Body of pancreas (tissue), 4 donors: ENCODE results near the gene ANKS1B. TPM values are rescaled to one million over a fixed set of nuclear protein-coding genes. Genes with fewer than 3 reads are reported as not detected.

ENCODE experiments used
- ATAC-seq: fragments of 150-250 bp; one replicate; pipeline ENCODE4 v1.9.1; 2016
- DNase-seq, 4 donors: peaks; one replicate each; pipeline ENCODE4 v3.0.0-alpha.2; 2019
- H3K27ac ChIP-seq, 4 donors: fragments of 200-600 bp; sonication (generic); 1 replicate in 3 of 4; 2 replicates in 1 of 4; pipeline versions ENCODE4 v1.5.1 to v1.6.1; 2016 to 2019; ENCODE audit warnings: mild to moderate bottlenecking in 1 of 4, mixed read lengths in 1 of 4, moderate library complexity in 1 of 4
- H3K27me3 ChIP-seq, 2 donors: fragments of 200-600 bp; sonication (generic); one replicate each; pipeline ENCODE4 v1.6.0; 2016; ENCODE audit warnings: mild to moderate bottlenecking in 1 of 2
- H3K36me3 ChIP-seq, 2 donors: fragments of 200-600 bp; sonication (generic); replicated peaks in 1 of 2; 2 replicates each; pipeline ENCODE4 v1.5.1; 2016; ENCODE audit warnings: low read depth in 2 of 2; ENCODE audit not compliant: insufficient read depth in 1 of 2
- H3K4me1 ChIP-seq: fragments of 200-600 bp; sonication (generic); one replicate; pipeline ENCODE4 v1.6.0; 2016
- H3K4me3 ChIP-seq, 2 donors: fragments of 200-600 bp; sonication (generic); 1 replicate in 1 of 2; 2 replicates in 1 of 2; pipeline ENCODE4 v1.5.1; 2016 to 2019
- H3K9me3 ChIP-seq, 3 donors: fragments of 200-600 bp; sonication (generic); 1 replicate in 2 of 3; 2 replicates in 1 of 3; pipeline ENCODE4 v1.5.1; 2016
- CTCF ChIP-seq, 7 experiments: fragments of 450-650 bp in 4 of 7; fragments of 200-600 bp in 3 of 7; sonication (generic) in 3 of 7; IDR thresholded peaks; one replicate each; pipeline ENCODE4 v1.5.1; 2016 to 2019; ENCODE audit warnings: antibody characterized with exemption in 7 of 7
- POLR2A ChIP-seq, 3 donors: fragments of 450-650 bp; IDR thresholded peaks; one replicate each; pipeline ENCODE4 v1.6.1; 2016; ENCODE audit warnings: antibody characterized with exemption in 3 of 3, mild to moderate bottlenecking in 2 of 3
- WGBS, 2 donors: methylation state at CpG; one replicate each; pipeline ENCODE4 v1.1.5; 2017; 5-methylcytosine and 5-hydroxymethylcytosine counted together
- intact Hi-C: fragments of 100-400 bp; cut with DNase I; formaldehyde crosslinking; loops from one replicate; pipeline ENCODE4 v1.15.1; 2023
- total RNA-seq, 2 donors: library from RNA; depleted of rRNA; stranded (reverse); fragments of >200 nt; gene quantifications; one replicate each; pipeline ENCODE4 v1.1.0, GENCODE V29; 2016

ANKS1B gene
- total RNA-seq, 2 donors from 2014 or later = 2.1 to 10.2 TPM

- no peak overlapping the region for H3K27ac ChIP-seq
- TF ChIP-seq CTCF (IDR thresholded peaks at IDR 0.05) (no peak), POLR2A (IDR thresholded peaks at IDR 0.05) (no peak)
- no peaks in the 10 kb centered on the region for H3K27me3 ChIP-seq
- no peaks in the 10 kb centered on the region for H3K4me1 ChIP-seq
- WGBS, 2 donors = 55 to 74% methylated on average over 1 of the region's 1 CpG
- no peaks in the 10 kb centered on the region for H3K36me3 ChIP-seq
- DNase-seq (no peak), ATAC-seq (no peak)
- intact Hi-C loops = no loop called here
- H3K9me3 ChIP-seq = no peaks in the 10 kb centered on the region
- H3K4me3 ChIP-seq = no peak overlapping the region
Observed at GRCh38 chr12:99435095-99435791, 549.5 kb downstream of the ANKS1B start.

GRCh38 chr12:99433155-99433554 is 551.6 kb downstream of the ANKS1B start:
- Histone ChIP-seq H3K36me3 (no peaks in the 10 kb centered on the region), H3K9me3 (no peaks in the 10 kb centered on the region), H3K27ac (no peak overlapping the region), H3K27me3 (no peaks in the 10 kb centered on the region), H3K4me1 (no peaks in the 10 kb centered on the region), H3K4me3 (no peak overlapping the region)
- DNase-seq = no peak
- ATAC-seq = no peak
- WGBS, 2 donors = 84 to 89% methylated on average over 1 of the region's 1 CpG
- intact Hi-C loops = no loop called here
- TF ChIP-seq CTCF (IDR thresholded peaks at IDR 0.05) (no peak), POLR2A (IDR thresholded peaks at IDR 0.05) (no peak)

GRCh38 chr12:99431203-99431602 is 553.5 kb downstream of the ANKS1B start:
- DNase-seq = no peak
- intact Hi-C loops = no loop called here
- H3K4me1 ChIP-seq = no peaks in the 10 kb centered on the region
- no peak for ATAC-seq
- no peak for TF ChIP-seq POLR2A (IDR thresholded peaks at IDR 0.05)
- TF ChIP-seq CTCF (IDR thresholded peaks at IDR 0.05) = no peak
- no peaks in the 10 kb centered on the region for H3K36me3 ChIP-seq
- no peak overlapping the region for H3K27ac ChIP-seq
- no peak overlapping the region for H3K4me3 ChIP-seq
- H3K9me3 ChIP-seq = peaks cover 0 to 7% (median 0%) of the 10 kb centered on the region in 3 donors
- WGBS, 2 donors = 50 to 54% methylated on average over 2 of the region's 2 CpGs
- H3K27me3 ChIP-seq = no peaks in the 10 kb centered on the region

- intact Hi-C loops = no loop called here
- Histone ChIP-seq H3K27ac (no peak overlapping the region), H3K36me3 (no peaks in the 10 kb centered on the region), H3K4me3 (no peak overlapping the region), H3K4me1 (no peaks in the 10 kb centered on the region), H3K9me3 (peaks cover 0 to 7% (median 0%) of the 10 kb centered on the region in 3 donors), H3K27me3 (no peaks in the 10 kb centered on the region)
- 38 to 41% methylated on average over 2 of the region's 2 CpGs for WGBS, 2 donors
- DNase-seq = no peak
- no peak for ATAC-seq
- TF ChIP-seq CTCF (IDR thresholded peaks at IDR 0.05) (no peak), POLR2A (IDR thresholded peaks at IDR 0.05) (no peak)
Observed at GRCh38 chr12:99427104-99427503, 557.6 kb downstream of the ANKS1B start.

GRCh38 chr12:99418379-99418778 is 566.4 kb downstream of the ANKS1B start:
- ATAC-seq = no peak
- Histone ChIP-seq H3K27me3 (no peaks in the 10 kb centered on the region), H3K4me1 (no peaks in the 10 kb centered on the region), H3K9me3 (no peaks in the 10 kb centered on the region), H3K4me3 (no peak overlapping the region), H3K27ac (no peak overlapping the region), H3K36me3 (no peaks in the 10 kb centered on the region)
- TF ChIP-seq CTCF (IDR thresholded peaks at IDR 0.05) (no peak), POLR2A (IDR thresholded peaks at IDR 0.05) (no peak)
- 29 to 36% methylated on average over 3 of the region's 3 CpGs for WGBS, 2 donors
- intact Hi-C loops = no loop called here
- DNase-seq = no peak
